Peyer's patch (tissue), 4 donors: ENCODE measurements around the gene BLZF1. TPM values are rescaled to one million over a fixed set of nuclear protein-coding genes. Genes with fewer than 3 reads are reported as not detected.

Experiments used
- DNase-seq, 3 donors: peaks; one replicate each; pipeline ENCODE4 v3.0.0-alpha.2; 2017 to 2019
- H3K27ac ChIP-seq, 4 donors: fragments of 200-600 bp; sonication (generic); one replicate each; pipeline ENCODE4 v1.5.1; 2016 to 2019
- H3K27me3 ChIP-seq, 2 donors: fragments of 200-600 bp; sonication (generic); one replicate each; pipeline ENCODE4 v1.5.1; 2019
- H3K36me3 ChIP-seq, 3 donors: fragments of 200-600 bp; sonication (generic); one replicate each; pipeline ENCODE4 v1.5.1; 2016 to 2019
- H3K4me1 ChIP-seq, 4 donors: fragments of 200-600 bp; sonication (generic); one replicate each; pipeline ENCODE4 v1.5.1; 2016 to 2019
- H3K4me3 ChIP-seq, 4 donors: fragments of 200-600 bp; sonication (generic); 1 replicate in 3 of 4; 2 replicates in 1 of 4; pipeline ENCODE4 v1.5.1; 2016 to 2019; ENCODE audit warnings: mild to moderate bottlenecking in 1 of 4
- H3K9me3 ChIP-seq, 4 donors: fragments of 200-600 bp; sonication (generic); one replicate each; pipeline ENCODE4 v1.5.1; 2016 to 2019; ENCODE audit warnings: mild to moderate bottlenecking in 1 of 4
- CTCF ChIP-seq, 6 experiments: fragments of 450-650 bp in 4 of 6; fragments of 200-600 bp in 2 of 6; sonication (generic) in 1 of 6; IDR thresholded peaks; one replicate each; pipeline ENCODE4 v1.5.1; 2017 to 2019; ENCODE audit warnings: antibody characterized with exemption in 6 of 6, mild to moderate bottlenecking in 3 of 6, moderate library complexity in 1 of 6
- POLR2A ChIP-seq, 2 donors: fragments of 450-650 bp; IDR thresholded peaks; one replicate each; pipeline ENCODE4 v1.5.1; 2017; ENCODE audit warnings: antibody characterized with exemption in 2 of 2, mild to moderate bottlenecking in 2 of 2, moderate library complexity in 2 of 2
- total RNA-seq, 4 donors: library from RNA; depleted of rRNA; stranded (reverse); fragments of >200 nt; gene quantifications; one replicate each; pipeline ENCODE4 v1.1.0, GENCODE V29; 2016

BLZF1 gene
- total RNA-seq, 4 donors from 2014 or later, result 14.7 to 28.9 (median 20.3) TPM

- H3K9me3 ChIP-seq, result no peaks in the 10 kb centered on the region
- H3K27ac ChIP-seq, result peak overlapping the region; percentile 71 to 86 (median 78)
- no peaks in the 10 kb centered on the region for H3K27me3 ChIP-seq
- peak overlapping the region; percentile 56 to 71 (median 64) for H3K4me3 ChIP-seq
- peaks cover 0 to 22% (median 0%) of the 10 kb centered on the region in 4 donors for H3K4me1 ChIP-seq
- no peak for TF ChIP-seq POLR2A (IDR thresholded peaks at IDR 0.05)
- no peak for TF ChIP-seq CTCF (IDR thresholded peaks at IDR 0.05)
- H3K36me3 ChIP-seq, result peaks cover 0 to 23% (median 0%) of the 10 kb centered on the region in 3 donors
- no peak for DNase-seq
Measured at GRCh38 chr1:169367096-169367685, 804 bp upstream of the BLZF1 start.

- peaks cover 0 to 24% (median 0%) of the 10 kb centered on the region in 3 donors for H3K36me3 ChIP-seq
- peak in 2 of 3 donors; percentile 20 to 48 for DNase-seq
- H3K27ac ChIP-seq, result peak overlapping the region; percentile 71 to 86 (median 78)
- peaks cover 0 to 22% (median 0%) of the 10 kb centered on the region in 4 donors for H3K4me1 ChIP-seq
- H3K27me3 ChIP-seq, result no peaks in the 10 kb centered on the region
- peak overlapping the region; percentile 56 to 71 (median 64) for H3K4me3 ChIP-seq
- no peak for TF ChIP-seq POLR2A (IDR thresholded peaks at IDR 0.05)
- no peak for TF ChIP-seq CTCF (IDR thresholded peaks at IDR 0.05)
- no peaks in the 10 kb centered on the region for H3K9me3 ChIP-seq
Measured at GRCh38 chr1:169368406-169368769, 393 bp downstream of the BLZF1 start.

GRCh38 chr1:169371404-169371803, 3.4 kb downstream of the BLZF1 start:
- no peaks in the 10 kb centered on the region for H3K27me3 ChIP-seq
- no peak overlapping the region for H3K27ac ChIP-seq
- no peaks in the 10 kb centered on the region for H3K9me3 ChIP-seq
- H3K4me3 ChIP-seq, result no peak overlapping the region
- peaks cover 0 to 38% (median 0%) of the 10 kb centered on the region in 3 donors for H3K36me3 ChIP-seq
- peaks cover 0 to 19% (median 0%) of the 10 kb centered on the region in 4 donors for H3K4me1 ChIP-seq
- TF ChIP-seq POLR2A (IDR thresholded peaks at IDR 0.05) (no peak), CTCF (IDR thresholded peaks at IDR 0.05) (no peak)
- no peak for DNase-seq

GRCh38 chr1:169381162-169381561, 13.2 kb downstream of the BLZF1 start:
- H3K27ac ChIP-seq, result no peak overlapping the region
- no peaks in the 10 kb centered on the region for H3K4me1 ChIP-seq
- peaks cover 0 to 67% (median 0%) of the 10 kb centered on the region in 3 donors for H3K36me3 ChIP-seq
- no peaks in the 10 kb centered on the region for H3K27me3 ChIP-seq
- no peak overlapping the region for H3K4me3 ChIP-seq
- H3K9me3 ChIP-seq, result no peaks in the 10 kb centered on the region
- no peak for DNase-seq
- TF ChIP-seq CTCF (IDR thresholded peaks at IDR 0.05), result no peak
- no peak for TF ChIP-seq POLR2A (IDR thresholded peaks at IDR 0.05)

- no peak for DNase-seq
- no peaks in the 10 kb centered on the region for H3K9me3 ChIP-seq
- H3K27ac ChIP-seq, result peak overlapping the region in 1 of 4 donors; percentile 27
- H3K27me3 ChIP-seq, result no peaks in the 10 kb centered on the region
- TF ChIP-seq CTCF (IDR thresholded peaks at IDR 0.05), result no peak
- TF ChIP-seq POLR2A (IDR thresholded peaks at IDR 0.05), result no peak
- no peaks in the 10 kb centered on the region for H3K4me1 ChIP-seq
- no peak overlapping the region for H3K4me3 ChIP-seq
- H3K36me3 ChIP-seq, result peaks cover 0 to 51% (median 0%) of the 10 kb centered on the region in 3 donors
Measured at GRCh38 chr1:169383449-169383848, 15.5 kb downstream of the BLZF1 start.
